Naive thymus-derived CD4-positive, alpha-beta T cell (primary cell): ENCODE results near the gene ANKRD9. TPM values are rescaled to one million over a fixed set of nuclear protein-coding genes. Genes with fewer than 3 reads are reported as not detected.

ENCODE experiments used
- ATAC-seq: fragments of 150-1000 bp; cut with Tn5 transposase; 2 replicates; pipeline ENCODE4 v1.10.0; 2021; ENCODE audit warnings: mild to moderate bottlenecking, moderate library complexity
- CTCF ChIA-PET: fragments of 350-600 bp; sonication (Branson Sonifier 250); formaldehyde crosslinking; loops from one replicate; lab custom pipeline; 2021; ENCODE audit warnings: antibody characterized with exemption; lab: Charles Lee
- POLR2A ChIA-PET: fragments of 350-600 bp; sonication (Branson Sonifier 250); formaldehyde crosslinking; loops from one replicate; lab custom pipeline; 2021; ENCODE audit warnings: antibody characterized with exemption, inconsistent platforms; lab: Charles Lee
- DNase-seq, 9 donors: peaks; one replicate each; pipeline versions ENCODE4 v3.0.0 to v3.0.0-alpha.2; 2020 to 2022; ENCODE audit warnings: mixed read lengths in 1 of 9
- H3K27ac ChIP-seq: one replicate; pipeline ENCODE4 v1.7.0; 2013; ENCODE audit warnings: mild to moderate bottlenecking, low read depth, low read length, moderate library complexity
- H3K27me3 ChIP-seq, 2 donors: one replicate each; pipeline ENCODE4 v1.7.0; 2013; ENCODE audit warnings: low read length in 2 of 2, mild to moderate bottlenecking in 2 of 2, moderate library complexity in 2 of 2; ENCODE audit not compliant: control insufficient read depth in 2 of 2, insufficient read depth in 2 of 2
- H3K36me3 ChIP-seq, 3 experiments: 1 replicate in 2 of 3; 2 replicates in 1 of 3; pipeline ENCODE4 v1.7.0; 2013; ENCODE audit warnings: low read length in 3 of 3, mild to moderate bottlenecking in 3 of 3, moderate library complexity in 1 of 3; ENCODE audit not compliant: insufficient read depth in 3 of 3, control insufficient read depth in 2 of 3
- H3K4me1 ChIP-seq, 2 donors: one replicate each; pipeline ENCODE4 v1.7.0; 2013; ENCODE audit warnings: low read length in 2 of 2, mild to moderate bottlenecking in 2 of 2, moderate library complexity in 1 of 2; ENCODE audit not compliant: control insufficient read depth in 2 of 2, insufficient read depth in 2 of 2
- H3K4me3 ChIP-seq: 2 replicates; pipeline ENCODE4 v1.7.0; 2013; ENCODE audit warnings: mild to moderate bottlenecking, low read length
- H3K9me3 ChIP-seq, 3 experiments: 1 replicate in 2 of 3; 2 replicates in 1 of 3; pipeline ENCODE4 v1.7.0; 2013; ENCODE audit warnings: low read length in 3 of 3; ENCODE audit not compliant: control insufficient read depth in 2 of 3
- H3K27ac Mint-ChIP-seq, 9 donors: one replicate each; pipeline ENCODE4 v1.8.0; 2020 to 2022; ENCODE audit warnings: mixed read lengths in 9 of 9, mild to moderate bottlenecking in 8 of 9, moderate library complexity in 5 of 9, inconsistent platforms in 2 of 9
- H3K27me3 Mint-ChIP-seq, 5 donors: one replicate each; pipeline ENCODE4 v1.8.0; 2021 to 2022; ENCODE audit warnings: mixed read lengths in 5 of 5, mild to moderate bottlenecking in 1 of 5
- H3K36me3 Mint-ChIP-seq, 5 donors: one replicate each; pipeline ENCODE4 v1.8.0; 2020 to 2022; ENCODE audit warnings: mixed read lengths in 5 of 5, mild to moderate bottlenecking in 3 of 5, inconsistent platforms in 1 of 5
- H3K4me1 Mint-ChIP-seq, 7 donors: one replicate each; pipeline ENCODE4 v1.8.0; 2020 to 2022; ENCODE audit warnings: mixed read lengths in 7 of 7, mild to moderate bottlenecking in 3 of 7, inconsistent platforms in 1 of 7
- H3K4me3 Mint-ChIP-seq, 10 donors: one replicate each; pipeline ENCODE4 v1.8.0; 2020 to 2022; ENCODE audit warnings: mild to moderate bottlenecking in 10 of 10, mixed read lengths in 10 of 10, moderate library complexity in 6 of 10, inconsistent platforms in 2 of 10
- H3K9me3 Mint-ChIP-seq, 11 donors: one replicate each; pipeline ENCODE4 v1.8.0; 2020 to 2022; ENCODE audit warnings: mixed read lengths in 11 of 11, mild to moderate bottlenecking in 4 of 11, inconsistent platforms in 1 of 11, moderate library complexity in 1 of 11
- intact Hi-C, 2 donors: fragments of 100-400 bp; cut with micrococcal nuclease; formaldehyde crosslinking; loops; one replicate each; pipeline ENCODE4 v1.15.1; 2023
- microRNA-seq: library from miRNA; unstranded; fragments of <30 nt; microRNA quantifications from one replicate; pipeline ENCODE4 v1.2.0, GENCODE V29; 2022; ENCODE audit warnings: borderline microRNAs expressed
- polyA plus RNA-seq, 2 donors: library from polyadenylated mRNA; unstranded; fragments of 300-500 nt; fragmentation: Illumina TruSeq; gene quantifications; one replicate each; pipeline ENCODE4 v1.2.3, GENCODE V29; 2021
- total RNA-seq, 6 experiments: library from RNA in 5 of 6; stranded (reverse) in 5 of 6; gene quantifications; 1 replicate in 5 of 6; 2 replicates in 1 of 6; pipeline ENCODE4 v1.2.3 and lab custom pipeline; 2021 to 2026

ANKRD9 gene
- total and polyA plus RNA-seq, 7 experiments from 2014 or later: 0.26 to 8.1 (median 1.4) TPM

DNA sequence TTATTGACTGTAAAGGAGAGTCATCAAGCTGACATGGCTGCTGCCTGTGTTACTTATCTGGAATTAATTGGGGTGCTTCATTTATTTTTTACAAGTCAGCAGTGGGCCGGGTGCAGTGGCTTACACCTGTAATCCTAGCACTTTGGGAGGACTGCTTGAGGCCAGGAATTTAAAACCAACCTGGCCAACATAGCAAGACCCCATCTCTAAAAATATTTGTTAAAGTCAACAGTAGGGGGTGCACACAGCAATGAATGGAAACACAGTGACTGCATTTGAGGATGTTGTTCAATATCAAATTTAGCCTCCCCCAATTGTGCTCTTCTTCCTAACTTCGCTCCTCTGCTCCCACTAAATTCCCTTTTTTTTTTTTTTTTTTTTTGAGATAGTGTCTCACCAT is 52.1 kb downstream of the ANKRD9 start:
- Histone ChIP-seq H3K27ac (no peak overlapping the region), H3K9me3 (no peaks in the 10 kb centered on the region), H3K36me3 (peaks cover 0 to 24% (median 0%) of the 10 kb centered on the region in 3 experiments), H3K4me1 (no peaks in the 10 kb centered on the region), H3K27me3 (no peaks in the 10 kb centered on the region), H3K4me3 (no peak overlapping the region)
- H3K4me1 Mint-ChIP-seq: peaks cover 0 to 7% (median 2%) of the 10 kb centered on the region in 7 donors
- no peak overlapping the region for H3K27ac Mint-ChIP-seq
- H3K36me3 Mint-ChIP-seq: peaks cover 0 to 47% (median 4%) of the 10 kb centered on the region in 5 donors
- ATAC-seq (no peak), DNase-seq (no peak)
- POLR2A ChIA-PET: no interaction called here
- no peaks in the 10 kb centered on the region for H3K27me3 Mint-ChIP-seq
- CTCF ChIA-PET: no interaction called here
- intact Hi-C loops: loop anchor here in 1 of 2 donors (1.0 kb wide), 1 partner anchor 59 kb away; no protein-coding TSS in a partner anchor
- H3K4me3 Mint-ChIP-seq: no peak overlapping the region
- H3K9me3 Mint-ChIP-seq: no peaks in the 10 kb centered on the region

DNA sequence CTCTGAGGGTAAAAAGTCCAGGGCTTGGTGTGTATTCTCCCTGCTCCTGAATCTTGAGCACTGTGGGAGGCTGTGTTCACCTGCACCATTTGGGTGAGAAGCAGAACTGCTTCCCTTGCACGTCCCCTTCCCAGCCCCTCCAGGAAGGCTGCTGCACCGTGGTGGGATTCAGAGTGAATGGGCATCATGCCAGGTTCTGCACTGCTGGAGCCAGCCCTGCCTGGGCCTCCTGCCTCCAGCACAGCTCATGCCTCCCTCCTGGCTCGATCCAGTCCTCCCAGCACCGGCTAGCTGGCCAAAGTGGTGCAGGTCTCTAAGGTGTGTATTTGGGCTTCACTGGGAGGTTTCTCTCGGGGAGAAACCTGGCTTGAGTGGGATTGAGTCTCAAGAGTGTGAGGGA is 54.9 kb downstream of the ANKRD9 start:
- DNase-seq: no peak
- Mint-ChIP-seq H3K9me3 (no peaks in the 10 kb centered on the region), H3K4me3 (no peak overlapping the region), H3K4me1 (no peaks in the 10 kb centered on the region), H3K27ac (no peak overlapping the region), H3K36me3 (peaks cover 0 to 62% (median 8%) of the 10 kb centered on the region in 5 donors), H3K27me3 (no peaks in the 10 kb centered on the region)
- no peak overlapping the region for H3K27ac ChIP-seq
- H3K27me3 ChIP-seq: no peaks in the 10 kb centered on the region
- ChIA-PET POLR2A (no interaction called here), CTCF (no interaction called here)
- H3K4me3 ChIP-seq: no peak overlapping the region
- intact Hi-C loops: no loop called here
- no peaks in the 10 kb centered on the region for H3K9me3 ChIP-seq
- no peaks in the 10 kb centered on the region for H3K4me1 ChIP-seq
- no peak for ATAC-seq
- peaks cover 0 to 51% (median 5%) of the 10 kb centered on the region in 3 experiments for H3K36me3 ChIP-seq

DNA sequence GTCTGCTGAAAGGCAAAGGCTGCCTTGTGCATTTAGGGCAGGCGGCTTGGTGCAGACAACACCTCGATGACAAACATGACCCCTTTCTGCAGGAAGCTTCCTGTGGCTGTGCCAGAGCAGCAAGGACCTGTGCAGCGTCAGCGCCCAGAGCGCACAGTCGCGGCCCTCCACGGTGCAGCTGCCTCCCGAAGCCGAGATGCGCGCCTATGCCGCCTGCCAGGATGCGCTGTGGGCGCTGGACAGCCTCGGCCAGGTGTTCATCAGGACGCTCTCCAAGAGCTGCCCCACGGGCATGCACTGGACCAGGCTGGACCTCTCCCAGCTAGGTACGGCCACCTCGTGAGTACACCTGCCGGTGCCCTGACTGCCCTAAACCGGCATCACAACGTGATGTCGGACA is 57.3 kb downstream of the ANKRD9 start:
- H3K4me3 ChIP-seq: no peak overlapping the region
- Mint-ChIP-seq H3K4me1 (no peaks in the 10 kb centered on the region), H3K27ac (no peak overlapping the region), H3K27me3 (no peaks in the 10 kb centered on the region), H3K9me3 (no peaks in the 10 kb centered on the region), H3K36me3 (peaks cover 0 to 53% (median 13%) of the 10 kb centered on the region in 5 donors), H3K4me3 (no peak overlapping the region)
- intact Hi-C loops: no loop called here
- H3K36me3 ChIP-seq: peaks cover 0 to 52% (median 5%) of the 10 kb centered on the region in 3 experiments
- no peaks in the 10 kb centered on the region for H3K27me3 ChIP-seq
- no peaks in the 10 kb centered on the region for H3K4me1 ChIP-seq
- H3K9me3 ChIP-seq: no peaks in the 10 kb centered on the region
- CTCF ChIA-PET: no interaction called here
- DNase-seq (no peak), ATAC-seq (no peak)
- POLR2A ChIA-PET: no interaction called here
- no peak overlapping the region for H3K27ac ChIP-seq

Small RNA genes lying within 50 kb of the gene (microRNA-seq; reads per million reads assigned to microRNA genes)
- gene MIR4309: not detected

Other genes with a start within 250 kb of the ANKRD9 start
- 1 to 10 TPM; 1.3 to 3.5 (median 1.9) TPM for gene MOK, start 204.6 kb downstream of the ANKRD9 start, total RNA-seq
- 1 to 10 TPM; 1.6 to 1.9 TPM for gene MOK, start 204.6 kb downstream of the ANKRD9 start, polyA plus RNA-seq
- gene ZNF839, start 190.0 kb downstream of the ANKRD9 start, total RNA-seq: 10 to 100 TPM; 15.2 to 24.9 (median 22.4) TPM
- gene ZNF839, start 190.0 kb downstream of the ANKRD9 start, polyA plus RNA-seq: 10 to 100 TPM in 1 of 2 donors, 1 to 10 TPM in 1; 5.9 to 10.1 TPM
- gene CINP, start 146.9 kb downstream of the ANKRD9 start, total RNA-seq: 10 to 100 TPM; 16.8 to 34.4 (median 31.8) TPM
- gene CINP, start 146.9 kb downstream of the ANKRD9 start, polyA plus RNA-seq: 10 to 100 TPM; 43.7 to 57.2 TPM
- gene TECPR2, start 146.8 kb downstream of the ANKRD9 start, total RNA-seq: 10 to 100 TPM in 3 of 5 experiments, 1 to 10 TPM in 2; 8.7 to 12.9 (median 11.4) TPM
- gene TECPR2, start 146.8 kb downstream of the ANKRD9 start, polyA plus RNA-seq: 1 to 10 TPM; 5.2 to 6.7 TPM
- 10 to 100 TPM; 19.0 to 34.4 (median 23.7) TPM for gene RCOR1, start 82.9 kb upstream of the ANKRD9 start, total RNA-seq
- 1 to 10 TPM in 1 of 2 donors, under 1 TPM in 1; 0.63 to 1.2 TPM for gene RCOR1, start 82.9 kb upstream of the ANKRD9 start, polyA plus RNA-seq